H9 (cell line): Measurements from ENCODE around the gene RPS29. TPM values are rescaled to one million over a fixed set of nuclear protein-coding genes. Genes with fewer than 3 reads are reported as not detected.
A peak's percentile ranks its signal among the peaks of the same experiment; 100 is the strongest.

Source experiments
- DNase-seq: peaks from one replicate; pipeline ENCODE4 v3.0.0-alpha.2; 2017
- H2AFZ ChIP-seq: one replicate; pipeline ENCODE4 v1.6.1; 2013; ENCODE audit warnings: mild to moderate bottlenecking, low read length, control low read depth, moderate library complexity
- H2AK5ac ChIP-seq: 2 replicates; pipeline ENCODE4 v1.6.1; 2013; ENCODE audit warnings: low read length, control low read depth, mixed read lengths; ENCODE audit not compliant: insufficient read length
- H2BK120ac ChIP-seq: one replicate; pipeline ENCODE4 v1.6.1; 2013; ENCODE audit warnings: low read depth, mild to moderate bottlenecking, low read length, control low read depth, inconsistent platforms; ENCODE audit not compliant: poor library complexity, severe bottlenecking
- H2BK12ac ChIP-seq: 2 replicates; pipeline ENCODE4 v1.6.1; 2013; ENCODE audit warnings: low read length, control low read depth, mixed read lengths, low read depth; ENCODE audit not compliant: insufficient read length
- H2BK15ac ChIP-seq: 2 replicates; pipeline ENCODE4 v1.6.1; 2013; ENCODE audit warnings: low read depth, low read length, control low read depth
- H2BK20ac ChIP-seq: one replicate; pipeline ENCODE4 v1.6.1; 2013; ENCODE audit warnings: low read depth, mild to moderate bottlenecking, low read length, control low read depth, inconsistent platforms; ENCODE audit not compliant: poor library complexity, severe bottlenecking
- H2BK5ac ChIP-seq: 2 replicates; pipeline ENCODE4 v1.6.1; 2013; ENCODE audit warnings: low read length, control low read depth, mixed read lengths; ENCODE audit not compliant: insufficient read length
- H3K14ac ChIP-seq: 2 replicates; pipeline ENCODE4 v1.6.1; 2013; ENCODE audit warnings: low read length, control low read depth; ENCODE audit not compliant: insufficient read depth
- H3K18ac ChIP-seq: 2 replicates; pipeline ENCODE4 v1.6.1; 2013; ENCODE audit warnings: low read depth, mild to moderate bottlenecking, mixed read lengths, low read length, control low read depth; ENCODE audit not compliant: insufficient read length
- H3K23ac ChIP-seq: 2 replicates; pipeline ENCODE4 v1.6.1; 2013; ENCODE audit warnings: low read length, control low read depth, mixed read lengths, low read depth; ENCODE audit not compliant: insufficient read length
- H3K23me2 ChIP-seq: 2 replicates; pipeline ENCODE4 v1.6.1; 2013; ENCODE audit warnings: low read depth, mild to moderate bottlenecking, mixed read lengths, low read length, control low read depth; ENCODE audit not compliant: insufficient read length, poor library complexity, severe bottlenecking
- H3K27ac ChIP-seq: 2 replicates; pipeline ENCODE4 v1.5.1; 2013; ENCODE audit warnings: low read length, control low read depth, mixed read lengths, low read depth; ENCODE audit not compliant: insufficient read length
- H3K27me3 ChIP-seq: 2 replicates; pipeline ENCODE4 v1.6.1; 2013; ENCODE audit warnings: low read length, control low read depth, inconsistent platforms; ENCODE audit not compliant: insufficient read depth
- H3K4ac ChIP-seq: 2 replicates; pipeline ENCODE4 v1.6.1; 2013; ENCODE audit warnings: low read depth, mild to moderate bottlenecking, control low read depth, inconsistent platforms, low read length, moderate library complexity
- H3K4me1 ChIP-seq: 2 replicates; pipeline ENCODE4 v1.6.1; 2013; ENCODE audit warnings: low read length, control low read depth, inconsistent platforms; ENCODE audit not compliant: insufficient read depth
- H3K4me2 ChIP-seq: 2 replicates; pipeline ENCODE4 v1.6.1; 2013; ENCODE audit warnings: low read length, control low read depth, mixed read lengths; ENCODE audit not compliant: insufficient read length, insufficient read depth
- H3K56ac ChIP-seq: 2 replicates; pipeline ENCODE4 v1.6.1; 2013; ENCODE audit warnings: low read depth, mild to moderate bottlenecking, mixed read lengths, low read length, control low read depth; ENCODE audit not compliant: insufficient read length
- H3K79me1 ChIP-seq: 2 replicates; pipeline ENCODE4 v1.6.1; 2013; ENCODE audit warnings: low read depth, mild to moderate bottlenecking, moderate library complexity, low read length, control low read depth, inconsistent platforms; ENCODE audit not compliant: insufficient read depth, poor library complexity, severe bottlenecking
- H3K79me2 ChIP-seq: 2 replicates; pipeline ENCODE4 v1.6.1; 2013; ENCODE audit warnings: low read length, control low read depth, inconsistent platforms; ENCODE audit not compliant: insufficient read depth
- H3K9ac ChIP-seq: 2 replicates; pipeline ENCODE4 v1.6.1; 2013; ENCODE audit warnings: low read length, control low read depth, mixed read lengths; ENCODE audit not compliant: insufficient read length; ENCODE audit errors: extremely low read depth
- H3K9me3 ChIP-seq: one replicate; pipeline ENCODE4 v1.6.1; 2013; ENCODE audit warnings: low read depth, low read length, inconsistent platforms; ENCODE audit not compliant: control insufficient read depth
- H3T11ph ChIP-seq: one replicate; pipeline ENCODE4 v1.6.1; 2013; ENCODE audit warnings: mild to moderate bottlenecking, low read length, control low read depth, inconsistent platforms
- H4K20me1 ChIP-seq: one replicate; pipeline ENCODE4 v1.6.1; 2013; ENCODE audit not compliant: control insufficient read depth, insufficient read length, insufficient read depth
- H4K5ac ChIP-seq: 2 replicates; pipeline ENCODE4 v1.6.1; 2013; ENCODE audit warnings: low read depth, mild to moderate bottlenecking, mixed read lengths, low read length, control low read depth; ENCODE audit not compliant: insufficient read length
- H4K8ac ChIP-seq: replicated peaks from 2 replicates; pipeline ENCODE4 v1.6.1; 2013; ENCODE audit warnings: low read length, control low read depth, mixed read lengths, low read depth; ENCODE audit not compliant: insufficient read length
- H4K91ac ChIP-seq: 2 replicates; pipeline ENCODE4 v1.6.1; 2013; ENCODE audit warnings: low read depth, mild to moderate bottlenecking, moderate library complexity, mixed read lengths, low read length, control low read depth; ENCODE audit not compliant: insufficient read length
- H3K27ac Mint-ChIP-seq, 3 experiments: 2 replicates in 2 of 3; 3 replicates in 1 of 3; pipeline ENCODE4 v1.8.0; 2020 to 2021; ENCODE audit warnings: mixed read lengths in 3 of 3, mild to moderate bottlenecking in 1 of 3, moderate library complexity in 1 of 3
- H3K27me3 Mint-ChIP-seq: 2 replicates; pipeline ENCODE4 v1.8.0; 2021; ENCODE audit warnings: low read depth, mild to moderate bottlenecking, moderate library complexity, mixed read lengths
- H3K36me3 Mint-ChIP-seq, 3 experiments: 2 replicates in 2 of 3; 3 replicates in 1 of 3; pipeline ENCODE4 v1.8.0; 2020 to 2021; ENCODE audit warnings: low read depth in 3 of 3, mixed read lengths in 3 of 3; ENCODE audit not compliant: insufficient read depth in 1 of 3
- H3K4me1 Mint-ChIP-seq, 2 experiments: 2 replicates each; pipeline ENCODE4 v1.8.0; 2020; ENCODE audit warnings: mixed read lengths in 2 of 2
- H3K4me3 Mint-ChIP-seq, 2 experiments: 2 replicates in 1 of 2; 3 replicates in 1 of 2; pipeline ENCODE4 v1.8.0; 2020 to 2021; ENCODE audit warnings: mild to moderate bottlenecking in 2 of 2, mixed read lengths in 2 of 2, moderate library complexity in 1 of 2
- H3K9me3 Mint-ChIP-seq, 2 experiments: 2 replicates in 1 of 2; 3 replicates in 1 of 2; pipeline ENCODE4 v1.8.0; 2020; ENCODE audit warnings: mild to moderate bottlenecking in 2 of 2, mixed read lengths in 2 of 2, moderate library complexity in 1 of 2
- CTCF ChIP-seq: fragments of 200-600 bp; sonication (generic); conservative IDR thresholded peaks from 3 replicates; pipeline ENCODE4 v1.8.0; 2021; ENCODE audit warnings: antibody characterized with exemption, mild to moderate bottlenecking
- WGBS: extraction: QIAGEN DNeasy Blood & Tissue Kit; methylation state at CpG from one replicate; pipeline ENCODE4 v1.1.7; 2013; ENCODE audit warnings: missing lambda C conversion rate, low lambda C conversion rate, mixed read lengths; ENCODE audit not compliant: insufficient read length; ENCODE audit errors: extremely low coverage; 5-methylcytosine and 5-hydroxymethylcytosine counted together
- total RNA-seq: library from RNA; stranded (reverse); gene quantifications from 2 replicates; pipeline ENCODE4 v1.2.1, GENCODE V29; 2021

Gene RPS29
- total RNA-seq, 1 experiment from 2014 or later = 1,963 TPM

GRCh38 chr14:49553892-49554291 is 32.3 kb downstream of the RPS29 start:
- Histone ChIP-seq H4K91ac (no peak overlapping the region), H3K79me2 (no peaks in the 10 kb centered on the region), H2BK20ac (no peak overlapping the region), H3K14ac (no peak overlapping the region), H3K4ac (no peak overlapping the region), H3K27ac (no peak overlapping the region), H2AK5ac (no peak overlapping the region), H3K23me2 (no peaks in the 10 kb centered on the region), H3K4me1 (peaks cover 6% of the 10 kb centered on the region; the same call in 1 of the 2 replicates), H3K23ac (no peak overlapping the region), H2BK15ac (no peak overlapping the region), H2BK120ac (no peak overlapping the region), H3K4me2 (no peak overlapping the region), H4K5ac (no peak overlapping the region), H3K79me1 (no peaks in the 10 kb centered on the region), H2AFZ (no peak overlapping the region), H3K9me3 (no peaks in the 10 kb centered on the region), H4K20me1 (no peaks in the 10 kb centered on the region), H2BK12ac (no peak overlapping the region), H3K27me3 (no peaks in the 10 kb centered on the region), H3K56ac (no peak overlapping the region), H2BK5ac (no peak overlapping the region), H3T11ph (no peak overlapping the region), H4K8ac (no peak overlapping the region), H3K9ac (no peak overlapping the region), H3K18ac (no peak overlapping the region)
- H3K27ac Mint-ChIP-seq = peak overlapping the region in 2 of 3 experiments; percentile 7 to 80; a peak in 3 of 7 replicates
- DNase-seq = peak; percentile 34
- H3K4me1 Mint-ChIP-seq = peaks cover 34 to 39% of the 10 kb centered on the region in 2 experiments
- H3K36me3 Mint-ChIP-seq = peaks cover 0 to 13% (median 4%) of the 10 kb centered on the region in 3 experiments; a peak in 4 of 7 replicates
- no CpG with 5 or more reads among the region's 3 CpGs for WGBS
- TF ChIP-seq CTCF = no peak
- H3K27me3 Mint-ChIP-seq = no peaks in the 10 kb centered on the region; the same call in 1 of the 2 replicates
- H3K9me3 Mint-ChIP-seq = peaks cover 6 to 12% of the 10 kb centered on the region in 2 experiments; a peak in 3 of 5 replicates
- no peak overlapping the region for H3K4me3 Mint-ChIP-seq
